22Rv1 (cell line): ENCODE results near the gene PIAS2.

Source experiments
- H3K27ac ChIP-seq: fragments of 450-650 bp; 2 replicates; pipeline ENCODE4 v1.5.1; 2017
- ZFX ChIP-seq: fragments of 450-650 bp; IDR thresholded peaks from 2 replicates; pipeline ENCODE4 v1.6.1; 2017; ENCODE audit warnings: antibody characterized with exemption, borderline replicate concordance
- TF ChIP-seq, protein P1 (sequence below): fragments of 450-650 bp; IDR thresholded peaks from 2 replicates; pipeline ENCODE4 v1.5.1; 2017; ENCODE audit warnings: mild to moderate bottlenecking

The PIAS2 gene

DNA sequence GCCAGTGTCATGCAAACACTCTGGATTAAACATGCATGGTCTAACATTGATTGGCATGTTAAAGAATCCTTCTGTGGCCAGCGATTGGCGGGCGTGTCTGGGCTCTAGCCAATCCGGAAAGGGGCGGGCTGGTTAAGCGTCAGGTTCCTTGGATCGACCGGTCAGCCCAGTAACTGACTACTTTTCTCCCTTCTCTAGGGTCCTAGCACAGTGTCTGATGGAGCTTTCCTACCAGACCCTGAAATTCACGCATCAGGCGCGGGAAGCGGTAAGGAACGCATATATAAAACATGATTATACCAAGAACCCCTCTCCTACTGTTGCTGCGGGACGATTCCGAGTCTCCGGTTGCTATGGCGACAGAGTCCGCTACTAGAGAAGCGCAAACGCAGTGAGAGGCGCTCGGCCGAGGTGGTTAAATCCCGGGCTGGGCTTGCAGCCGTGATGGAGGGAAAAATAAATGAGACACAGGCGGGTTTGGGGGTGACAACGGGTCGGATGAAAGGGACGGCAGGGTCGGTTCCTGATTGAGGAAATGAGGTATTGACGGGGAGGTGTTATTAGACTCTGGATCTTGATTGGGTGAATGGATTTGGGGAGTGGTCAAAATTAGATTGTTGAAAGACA lies 29.5 kb upstream of the PIAS2 start:
- TF ChIP-seq, protein P1, sequence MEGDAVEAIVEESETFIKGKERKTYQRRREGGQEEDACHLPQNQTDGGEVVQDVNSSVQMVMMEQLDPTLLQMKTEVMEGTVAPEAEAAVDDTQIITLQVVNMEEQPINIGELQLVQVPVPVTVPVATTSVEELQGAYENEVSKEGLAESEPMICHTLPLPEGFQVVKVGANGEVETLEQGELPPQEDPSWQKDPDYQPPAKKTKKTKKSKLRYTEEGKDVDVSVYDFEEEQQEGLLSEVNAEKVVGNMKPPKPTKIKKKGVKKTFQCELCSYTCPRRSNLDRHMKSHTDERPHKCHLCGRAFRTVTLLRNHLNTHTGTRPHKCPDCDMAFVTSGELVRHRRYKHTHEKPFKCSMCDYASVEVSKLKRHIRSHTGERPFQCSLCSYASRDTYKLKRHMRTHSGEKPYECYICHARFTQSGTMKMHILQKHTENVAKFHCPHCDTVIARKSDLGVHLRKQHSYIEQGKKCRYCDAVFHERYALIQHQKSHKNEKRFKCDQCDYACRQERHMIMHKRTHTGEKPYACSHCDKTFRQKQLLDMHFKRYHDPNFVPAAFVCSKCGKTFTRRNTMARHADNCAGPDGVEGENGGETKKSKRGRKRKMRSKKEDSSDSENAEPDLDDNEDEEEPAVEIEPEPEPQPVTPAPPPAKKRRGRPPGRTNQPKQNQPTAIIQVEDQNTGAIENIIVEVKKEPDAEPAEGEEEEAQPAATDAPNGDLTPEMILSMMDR: no peak
- TF ChIP-seq ZFX: no peak
- H3K27ac ChIP-seq: peak overlapping the region; percentile 49

DNA sequence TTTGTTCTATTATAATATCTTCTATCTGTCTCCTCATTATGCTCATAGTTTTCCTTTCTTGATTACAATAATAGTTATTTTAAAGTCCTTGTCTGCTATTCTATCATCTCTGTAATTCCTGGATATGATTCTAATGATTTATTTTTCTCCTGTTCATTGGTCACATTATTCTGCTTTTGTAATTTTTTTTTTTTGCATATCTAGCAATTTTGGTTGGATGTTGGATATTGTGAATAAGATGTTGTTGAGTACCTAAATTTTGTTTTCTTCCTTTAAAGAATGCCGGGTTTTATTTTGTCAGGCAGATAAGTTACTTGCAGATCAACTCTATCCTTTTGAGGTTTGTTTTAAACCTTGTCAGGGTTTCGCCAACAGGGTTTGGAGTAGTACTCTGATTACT lies 25.3 kb upstream of the PIAS2 start:
- TF ChIP-seq ZFX: no peak
- TF ChIP-seq, protein P1: no peak
- H3K27ac ChIP-seq: no peak overlapping the region

DNA sequence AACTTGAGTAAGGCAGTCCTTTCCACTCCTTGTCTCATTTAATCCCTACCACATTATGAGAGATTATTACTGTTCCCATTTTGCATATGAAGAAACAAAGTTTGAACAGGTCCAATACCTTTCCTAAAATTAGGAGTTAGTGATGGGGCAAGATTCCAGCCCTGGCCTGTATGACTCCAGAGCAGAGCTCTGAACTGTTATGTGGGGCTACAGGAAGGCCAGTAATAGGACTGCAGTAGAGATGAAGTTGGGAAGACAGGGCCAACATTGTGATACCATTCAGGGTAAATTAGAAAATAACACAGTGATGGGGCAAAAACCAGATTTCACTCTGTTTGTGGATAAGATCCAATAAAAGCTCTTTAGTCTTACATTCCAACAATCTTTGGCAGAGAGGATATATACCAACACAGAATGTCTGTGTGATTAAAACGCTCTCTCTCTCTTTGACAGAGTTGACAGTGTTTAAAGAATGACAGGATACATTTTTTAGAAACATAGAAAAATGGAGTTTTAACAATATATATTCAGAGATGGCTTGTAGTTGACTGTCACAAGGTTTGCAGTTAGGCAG lies 22.8 kb upstream of the PIAS2 start:
- H3K27ac ChIP-seq: no peak overlapping the region
- TF ChIP-seq, protein P1: no peak
- no peak for TF ChIP-seq ZFX

DNA sequence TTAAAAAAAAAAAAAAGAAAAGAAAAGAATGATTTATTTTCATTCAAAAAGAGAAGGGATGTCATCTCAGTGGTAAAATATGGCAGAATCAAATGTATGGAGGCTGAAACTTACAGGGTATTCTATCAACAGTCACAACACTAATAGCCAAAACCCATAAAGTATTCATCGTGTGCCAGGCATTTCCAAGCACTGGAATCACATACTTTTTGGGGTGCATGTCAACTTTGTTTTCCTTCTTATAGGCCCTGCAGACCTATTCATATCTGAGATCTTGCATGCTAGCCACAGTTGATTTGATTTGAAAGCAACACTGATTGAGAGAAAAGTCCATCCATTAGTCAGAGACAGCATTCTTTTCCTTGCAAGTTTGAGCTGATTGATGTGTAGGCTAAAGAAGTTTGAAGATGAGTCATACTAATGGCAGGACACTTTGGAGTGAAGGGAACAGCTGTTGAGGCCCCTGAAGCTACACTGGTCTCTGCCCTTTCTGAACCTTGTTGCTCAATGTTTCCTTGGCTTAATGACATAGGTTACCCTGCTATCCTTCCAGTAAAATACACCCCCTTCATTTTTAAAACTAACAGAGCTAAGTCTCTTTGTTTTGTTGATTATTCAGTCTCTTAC lies 22.1 kb upstream of the PIAS2 start:
- no peak for TF ChIP-seq ZFX
- TF ChIP-seq, protein P1: no peak
- no peak overlapping the region for H3K27ac ChIP-seq

DNA sequence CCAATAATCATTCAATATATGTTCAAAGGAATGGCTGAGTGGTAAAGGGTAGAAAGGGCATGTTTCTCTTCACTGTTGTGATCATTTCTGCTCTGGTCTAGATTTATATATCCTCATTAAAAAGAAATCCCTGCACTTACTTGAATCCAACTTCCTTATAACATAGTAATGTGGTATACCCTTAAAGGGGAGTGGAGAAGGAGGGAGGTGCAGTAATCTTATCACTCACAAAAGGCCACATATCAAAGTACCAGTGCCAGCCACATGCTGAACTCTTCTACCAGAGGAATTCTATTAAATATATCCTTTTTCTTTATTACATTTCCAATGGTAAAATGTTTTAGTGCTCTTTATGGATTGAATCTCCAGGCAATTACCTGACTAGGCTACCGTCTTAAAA lies 3.3 kb upstream of the PIAS2 start:
- no peak for TF ChIP-seq ZFX
- TF ChIP-seq, protein P1: no peak
- H3K27ac ChIP-seq: no peak overlapping the region

DNA sequence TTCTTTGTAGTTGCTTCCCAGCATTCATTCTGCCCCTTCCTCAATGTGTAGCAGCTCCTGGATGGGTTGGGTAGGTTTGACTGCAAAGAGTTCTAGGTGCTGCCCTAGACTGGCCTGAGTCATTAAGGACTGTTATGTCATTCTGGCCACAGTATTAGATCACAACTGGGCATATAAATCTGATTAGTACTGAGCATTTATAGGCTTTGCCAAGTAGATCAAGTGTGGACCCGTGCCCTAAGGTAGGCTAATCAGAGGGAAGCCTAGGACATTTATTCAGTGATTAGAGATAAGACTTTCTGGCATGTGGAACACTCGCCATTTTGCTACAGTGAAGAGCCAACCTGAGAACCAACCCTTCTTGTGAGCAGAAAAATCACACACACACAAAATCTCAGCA lies 2.8 kb upstream of the PIAS2 start:
- TF ChIP-seq, protein P1: no peak
- TF ChIP-seq ZFX: no peak
- H3K27ac ChIP-seq: no peak overlapping the region

DNA sequence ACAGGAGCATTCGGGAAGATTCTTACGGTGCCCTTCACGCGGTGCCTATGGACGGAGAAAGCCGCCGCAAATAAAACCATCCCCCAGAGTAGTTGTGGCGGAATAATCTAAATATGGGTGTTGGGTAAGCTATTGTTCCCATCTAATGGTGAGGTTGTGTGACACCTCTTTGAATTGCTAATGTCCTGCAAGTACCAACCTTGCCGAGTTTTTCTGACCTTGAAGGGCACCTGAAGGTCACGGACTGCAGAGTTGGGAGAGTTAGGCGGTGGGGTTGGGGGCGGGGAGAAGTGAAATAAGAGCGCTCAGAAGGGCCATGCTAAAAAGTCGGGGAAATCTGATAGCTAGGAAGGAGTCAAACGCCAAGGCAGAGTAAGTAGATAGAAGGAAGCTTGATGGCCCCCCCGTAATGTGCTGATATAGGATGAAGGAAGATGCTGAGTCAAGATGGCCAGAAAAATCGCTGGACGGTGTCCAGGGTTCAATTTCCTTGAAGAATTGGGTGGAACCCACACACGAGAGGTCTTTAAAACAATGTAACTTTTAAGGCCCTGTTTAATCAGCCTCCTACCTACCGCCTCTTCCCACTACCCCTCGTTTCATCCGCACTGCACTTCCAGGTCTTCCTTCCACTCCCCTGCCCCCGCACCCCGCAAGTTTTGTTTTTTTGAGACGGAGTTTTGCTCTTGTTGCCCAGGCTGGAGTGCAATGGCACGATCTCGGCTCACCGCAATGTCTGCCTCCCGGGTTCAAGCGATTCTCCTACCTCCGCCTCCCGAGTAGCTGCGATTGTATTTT lies 695 bp upstream of the PIAS2 start:
- peak overlapping the region; percentile 73 for H3K27ac ChIP-seq
- TF ChIP-seq, protein P1: no peak
- no peak for TF ChIP-seq ZFX
